IMR-90 (cell line): ENCODE results near the gene MT3. TPM values are rescaled to one million over a fixed set of nuclear protein-coding genes. Genes with fewer than 3 reads are reported as not detected.

Source experiments
- ATAC-seq: fragments of 200-7000 bp; cut with Tn5 transposase; 2 replicates; pipeline ENCODE4 v1.9.1; 2020; ENCODE audit warnings: low read depth, mild to moderate bottlenecking, moderate library complexity
- BruUV-seq: library from RNA; stranded (reverse); fragments of 400-500 nt; replicated peaks from 2 replicates; lab custom pipeline; 2021; lab: Mats Ljungman, UMichigan
- CTCF ChIA-PET: fragments of 300-600 bp; formaldehyde crosslinking; extraction: SDS; loops from one replicate; lab custom pipeline; 2021; ENCODE audit warnings: antibody characterized with exemption; lab: Yijun Ruan, JAX
- POLR2A ChIA-PET: fragments of 300-600 bp; sonication (Branson Sonifier 250); formaldehyde crosslinking; loops from one replicate; lab custom pipeline; 2022; ENCODE audit warnings: antibody characterized with exemption; ENCODE audit not compliant: unreplicated experiment; lab: Charles Lee
- DNase-seq: peaks from one replicate; pipeline ENCODE4 v3.0.0; 2013
- H2AFZ ChIP-seq: replicated peaks from 2 replicates; pipeline ENCODE3; 2013; ENCODE audit warnings: low read length, mild to moderate bottlenecking; ENCODE audit not compliant: poor library complexity
- H2AK5ac ChIP-seq: 2 replicates; pipeline ENCODE4 v1.6.1; 2013; ENCODE audit warnings: low read depth, low read length, inconsistent platforms
- H2AK9ac ChIP-seq: replicated peaks from 2 replicates; pipeline ENCODE3; 2013; ENCODE audit warnings: mild to moderate bottlenecking, low read depth, low read length, moderate library complexity; ENCODE audit not compliant: poor library complexity
- H2BK120ac ChIP-seq: 2 replicates; pipeline ENCODE4 v1.6.1; 2013; ENCODE audit warnings: low read depth, low read length, inconsistent platforms
- H2BK15ac ChIP-seq: 3 replicates; pipeline ENCODE4 v1.6.1; 2013; ENCODE audit warnings: low read depth, low read length, inconsistent platforms
- H2BK20ac ChIP-seq: 2 replicates; pipeline ENCODE4 v1.6.1; 2013; ENCODE audit warnings: low read depth, mild to moderate bottlenecking, inconsistent platforms, low read length, moderate library complexity
- H2BK5ac ChIP-seq: 2 replicates; pipeline ENCODE4 v1.6.1; 2013; ENCODE audit warnings: mild to moderate bottlenecking, low read depth, low read length, inconsistent platforms; ENCODE audit not compliant: poor library complexity, severe bottlenecking
- H3K14ac ChIP-seq: replicated peaks from 2 replicates; pipeline ENCODE4 v1.6.1; 2013; ENCODE audit warnings: low read depth, low read length, inconsistent platforms
- H3K18ac ChIP-seq: 2 replicates; pipeline ENCODE4 v1.6.1; 2013; ENCODE audit warnings: low read depth, low read length, control low read depth
- H3K23ac ChIP-seq: 2 replicates; pipeline ENCODE4 v1.6.1; 2013; ENCODE audit warnings: low read depth, low read length, inconsistent platforms
- H3K27ac ChIP-seq: 2 replicates; pipeline ENCODE4 v1.5.1; 2013; ENCODE audit warnings: mild to moderate bottlenecking, control low read depth, low read length; ENCODE audit not compliant: insufficient read depth
- H3K27me3 ChIP-seq: 2 replicates; pipeline ENCODE4 v1.6.1; 2013; ENCODE audit warnings: low read length; ENCODE audit not compliant: control insufficient read depth, insufficient read depth
- H3K36me3 ChIP-seq: 2 replicates; pipeline ENCODE4 v1.6.1; 2013; ENCODE audit warnings: low read length, mixed read lengths; ENCODE audit not compliant: control insufficient read depth, insufficient read depth
- H3K4ac ChIP-seq: 2 replicates; pipeline ENCODE4 v1.6.1; 2013; ENCODE audit warnings: low read depth, low read length, inconsistent platforms
- H3K4me1 ChIP-seq: 2 replicates; pipeline ENCODE4 v1.6.1; 2013; ENCODE audit warnings: low read length, mixed read lengths; ENCODE audit not compliant: control insufficient read depth, insufficient read depth
- H3K4me2 ChIP-seq: 2 replicates; pipeline ENCODE4 v1.6.1; 2013; ENCODE audit warnings: low read depth, mild to moderate bottlenecking, control low read depth, low read length, moderate library complexity
- H3K4me3 ChIP-seq: 2 replicates; pipeline ENCODE4 v1.5.1; 2013; ENCODE audit warnings: low read depth, mild to moderate bottlenecking, control low read depth, low read length, moderate library complexity; ENCODE audit not compliant: insufficient read depth
- H3K56ac ChIP-seq: 2 replicates; pipeline ENCODE4 v1.6.1; 2013; ENCODE audit warnings: low read length, inconsistent platforms; ENCODE audit not compliant: insufficient read depth; ENCODE audit errors: extremely low read depth
- H3K79me1 ChIP-seq, 2 experiments: 2 replicates each; pipeline ENCODE4 v1.6.1; 2013; ENCODE audit warnings: low read length in 2 of 2, inconsistent platforms in 1 of 2, low read depth in 1 of 2
- H3K9ac ChIP-seq: 2 replicates; pipeline ENCODE4 v1.6.1; 2013; ENCODE audit warnings: low read depth, low read length, control low read depth
- H3K9me1 ChIP-seq: 2 replicates; pipeline ENCODE4 v1.6.1; 2013; ENCODE audit warnings: low read length, inconsistent platforms; ENCODE audit not compliant: insufficient read depth
- H3K9me3 ChIP-seq: 2 replicates; pipeline ENCODE4 v1.6.1; 2013; ENCODE audit warnings: low read length; ENCODE audit not compliant: control insufficient read depth, insufficient read depth
- H4K20me1 ChIP-seq: 2 replicates; pipeline ENCODE4 v1.6.1; 2013; ENCODE audit warnings: low read length, inconsistent platforms; ENCODE audit not compliant: insufficient read depth
- H4K5ac ChIP-seq: 2 replicates; pipeline ENCODE4 v1.6.1; 2013; ENCODE audit warnings: mild to moderate bottlenecking, low read depth, low read length, control low read depth
- H4K8ac ChIP-seq, 2 experiments: 2 replicates each; pipeline ENCODE4 v1.6.1; 2013; ENCODE audit warnings: low read depth in 2 of 2, low read length in 2 of 2, control low read depth in 1 of 2, inconsistent platforms in 1 of 2
- H4K91ac ChIP-seq: 2 replicates; pipeline ENCODE4 v1.6.1; 2013; ENCODE audit warnings: low read depth, low read length, inconsistent platforms; ENCODE audit not compliant: insufficient read depth
- FOS ChIP-seq: fragments of 150-350 bp; IDR thresholded peaks from 2 replicates; pipeline ENCODE4 v1.6.1; 2016; ENCODE audit warnings: low read depth, low read length
- MAFK ChIP-seq: IDR thresholded peaks from 2 replicates; pipeline ENCODE4 v1.6.1; 2012; ENCODE audit warnings: low read depth, low read length, improper control_type of control experiment
- MXI1 ChIP-seq: IDR thresholded peaks from 2 replicates; pipeline ENCODE4 v1.6.1; 2012; ENCODE audit warnings: low read depth, mild to moderate bottlenecking, low read length, moderate library complexity, borderline replicate concordance
- NFE2L2 ChIP-seq: fragments of 150-350 bp; IDR thresholded peaks from 2 replicates; pipeline ENCODE4 v1.6.1; 2016; ENCODE audit warnings: low read depth, mild to moderate bottlenecking, low read length
- POLR2A ChIP-seq: IDR thresholded peaks from 2 replicates; pipeline ENCODE4 v1.6.1; 2012; ENCODE audit warnings: mild to moderate bottlenecking, low read depth, low read length
- RFX5 ChIP-seq: IDR thresholded peaks from 2 replicates; pipeline ENCODE4 v1.8.0; 2012; ENCODE audit warnings: low read depth, mild to moderate bottlenecking, low read length, moderate library complexity
- SMC3 ChIP-seq: fragments of 150-350 bp; IDR thresholded peaks from 2 replicates; pipeline ENCODE4 v1.6.1; 2016; ENCODE audit warnings: low read depth, mild to moderate bottlenecking, antibody characterized with exemption, low read length, moderate library complexity
- WGBS, 2 experiments: methylation state at CpG; one replicate each; pipeline versions ENCODE4 v1.1.5 to v1.1.7; 2013; ENCODE audit warnings: missing lambda C conversion rate in 2 of 2; ENCODE audit not compliant: insufficient read length in 1 of 2; ENCODE audit errors: extremely low coverage in 2 of 2; 5-methylcytosine and 5-hydroxymethylcytosine counted together
- dilution Hi-C: fragments of 300-500 bp; cut with HindIII; formaldehyde crosslinking; loops from one replicate; pipeline ENCODE4 v1.14.3; 2018; ENCODE audit warnings: low sequenced_read_pairs; ENCODE audit not compliant: unreplicated experiment
- in situ Hi-C: fragments of 300-500 bp; cut with MboI; formaldehyde crosslinking; loops from 3 replicates; pipeline ENCODE4 v1.14.3; 2019; ENCODE audit warnings: low sequenced_read_pairs, inconsistent platforms, mixed read lengths
- intact Hi-C: fragments of 100-400 bp; cut with micrococcal nuclease; formaldehyde crosslinking; loops from 2 replicates; pipeline ENCODE4 v1.10.0; 2022
- polyA plus RNA-seq, 3 experiments: library from polyadenylated mRNA; depleted of rRNA; stranded (reverse); fragments of >200 nt; gene quantifications; 2 replicates each; pipeline ENCODE4 v1.2.3, GENCODE V29; 2012; ENCODE audit warnings: low replicate concordance in 1 of 3
- total RNA-seq: library from RNA; depleted of rRNA; stranded (reverse); fragments of >200 nt; gene quantifications from 2 replicates; pipeline ENCODE4 v1.2.3, GENCODE V29; 2012
- TF ChIP-seq, protein P1 (sequence below): fragments of 150-350 bp; IDR thresholded peaks from 2 replicates; pipeline ENCODE4 v1.6.1; 2016; ENCODE audit warnings: low read depth, mild to moderate bottlenecking, low read length, moderate library complexity, borderline replicate concordance

The MT3 gene
- total and polyA plus RNA-seq, 2 of the 4 experiments (the other 2 are of a cell fraction): 0.62 TPM; not detected in 1

DNA sequence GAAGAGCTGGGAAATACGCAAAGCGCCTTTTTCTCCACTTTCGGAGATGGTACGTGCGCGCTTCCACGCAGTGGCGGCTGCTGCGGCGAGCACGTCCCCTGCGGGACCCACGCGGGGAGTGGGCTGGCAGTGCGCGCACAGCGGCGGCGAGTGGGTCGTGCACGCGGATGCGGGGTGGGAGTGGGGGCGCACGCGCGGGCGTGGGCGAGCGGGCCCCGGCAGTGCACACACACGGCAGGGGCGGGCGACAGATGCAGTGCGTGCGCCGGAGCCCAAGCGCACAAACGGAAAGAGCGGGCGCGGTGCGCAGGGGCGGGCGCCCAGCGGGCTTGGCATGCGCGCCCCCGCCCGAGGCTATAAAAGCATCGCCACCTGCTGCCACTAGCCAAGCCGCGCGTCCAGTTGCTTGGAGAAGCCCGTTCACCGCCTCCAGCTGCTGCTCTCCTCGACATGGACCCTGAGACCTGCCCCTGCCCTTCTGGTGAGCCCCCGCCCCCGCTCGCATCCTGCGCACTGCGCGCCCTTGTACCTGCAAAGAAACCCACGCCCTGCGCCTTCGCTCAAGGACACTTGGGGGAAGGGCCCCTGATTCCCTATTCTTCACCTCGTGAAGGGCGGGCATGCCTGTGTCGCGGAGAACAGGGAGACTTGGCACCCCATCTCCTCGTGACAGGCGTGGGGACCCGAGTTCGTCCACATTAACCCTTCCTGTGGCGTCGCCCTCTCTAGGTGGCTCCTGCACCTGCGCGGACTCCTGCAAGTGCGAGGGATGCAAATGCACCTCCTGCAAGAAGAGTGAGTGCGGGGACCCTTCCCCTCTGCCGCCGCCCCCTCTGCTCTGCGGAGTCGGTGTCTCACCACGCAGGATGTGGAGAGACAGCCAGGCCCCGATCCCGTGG, at the start of gene MT3 (continued):
- TF ChIP-seq FOS (no peak), MAFK (no peak), MXI1 (no peak)

DNA sequence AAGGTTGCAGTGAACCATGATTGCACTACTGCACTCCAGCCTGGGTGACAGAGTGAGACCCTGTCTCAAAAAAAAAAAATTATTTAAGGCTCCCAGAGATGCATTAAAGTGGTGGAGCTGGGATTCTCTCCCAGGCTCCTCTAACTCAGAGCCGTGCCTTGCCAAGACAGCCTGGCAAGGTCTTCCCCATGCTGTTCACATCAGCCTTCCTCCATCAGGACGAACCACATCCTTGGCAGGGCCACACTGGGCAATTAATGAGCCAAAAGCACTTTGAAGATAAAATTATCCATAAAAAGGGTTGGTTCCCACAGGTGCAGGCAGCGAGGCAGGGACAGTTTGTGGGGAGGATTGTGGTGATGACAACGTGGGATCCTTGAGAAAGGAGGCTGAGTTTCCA, 49.7 kb upstream of the MT3 start:
- Histone ChIP-seq H3K23ac (no peak overlapping the region), H3K36me3 (no peaks in the 10 kb centered on the region), H2AK9ac (no peak overlapping the region), H4K20me1 (no peaks in the 10 kb centered on the region), H2AK5ac (no peak overlapping the region), H3K9ac (no peak overlapping the region), H3K79me1 (no peaks in the 10 kb centered on the region), H2AFZ (no peak overlapping the region), H2BK5ac (no peak overlapping the region), H3K9me1 (0 out of 2 replicates have a peak, but pooled peaks cover 3% of the 10 kb centered on the region), H2BK15ac (no peak overlapping the region), H3K9me3 (no peaks in the 10 kb centered on the region), H4K91ac (no peak overlapping the region), H4K8ac (no peak overlapping the region), H3K18ac (no peak overlapping the region), H3K27ac (no peak overlapping the region), H3K4me2 (no peak overlapping the region), H3K56ac (no peak overlapping the region), H3K4me3 (no peak overlapping the region), H4K5ac (no peak overlapping the region), H3K4me1 (no peaks in the 10 kb centered on the region; the same call in 1 of the 2 replicates), H3K27me3 (peaks cover 10% of the 10 kb centered on the region; the same call in 1 of the 2 replicates), H2BK20ac (no peak overlapping the region), H2BK120ac (no peak overlapping the region), H3K14ac (no peak overlapping the region), H3K4ac (no peak overlapping the region)
- in situ Hi-C loops (loop anchor here (10.0 kb wide), 1 partner anchor 55 kb away; no protein-coding TSS in a partner anchor), dilution Hi-C loops (no loop called here), intact Hi-C loops (no loop called here)
- WGBS, 2 experiments: no CpG with 5 or more reads among the region's 4 CpGs
- DNase-seq (no peak), ATAC-seq (no peak)
- ChIA-PET CTCF (no interaction called here), POLR2A (no interaction called here)
- TF ChIP-seq, protein P1, sequence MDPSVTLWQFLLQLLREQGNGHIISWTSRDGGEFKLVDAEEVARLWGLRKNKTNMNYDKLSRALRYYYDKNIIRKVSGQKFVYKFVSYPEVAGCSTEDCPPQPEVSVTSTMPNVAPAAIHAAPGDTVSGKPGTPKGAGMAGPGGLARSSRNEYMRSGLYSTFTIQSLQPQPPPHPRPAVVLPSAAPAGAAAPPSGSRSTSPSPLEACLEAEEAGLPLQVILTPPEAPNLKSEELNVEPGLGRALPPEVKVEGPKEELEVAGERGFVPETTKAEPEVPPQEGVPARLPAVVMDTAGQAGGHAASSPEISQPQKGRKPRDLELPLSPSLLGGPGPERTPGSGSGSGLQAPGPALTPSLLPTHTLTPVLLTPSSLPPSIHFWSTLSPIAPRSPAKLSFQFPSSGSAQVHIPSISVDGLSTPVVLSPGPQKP: no peak
- no peak for TF ChIP-seq POLR2A
- TF ChIP-seq MXI1: no peak
- TF ChIP-seq SMC3: no peak
- no peak for TF ChIP-seq NFE2L2
- no peak for TF ChIP-seq FOS
- TF ChIP-seq RFX5: no peak
- no peak for TF ChIP-seq MAFK
- BruUV-seq: no TSS peak
